Fibroblast of lung (primary cell): ENCODE data around the gene L3MBTL2.

Experiments used
- CTCF ChIP-seq, 2 donors: IDR thresholded peaks in 1 of 2; conservative IDR thresholded peaks in 1 of 2; 1 replicate in 1 of 2; 2 replicates in 1 of 2; pipeline ENCODE4 v1.5.1; 2011 to 2012; ENCODE audit warnings: low read length in 2 of 2, control low read depth in 1 of 2, inconsistent platforms in 1 of 2, low read depth in 1 of 2, mild to moderate bottlenecking in 1 of 2
- EZH2 ChIP-seq: IDR thresholded peaks from 2 replicates; pipeline ENCODE4 v1.5.1; 2012; ENCODE audit warnings: low read length, control low read depth, mild to moderate bottlenecking; ENCODE audit errors: missing control alignments

- TF ChIP-seq CTCF (conservative IDR thresholded peaks at IDR 0.05 in 1 of 2, IDR thresholded peaks at IDR 0.05 in 1 of 2; ENCODE audit: low read depth in 1 of 2, low read length in 2 of 2) (no peak), EZH2 (no peak)
These were observed 21.9 kb downstream of the L3MBTL2 start for GRCh38 chr22:41226723-41227655.
